Keratinocyte (primary cell): Measurements from ENCODE around the gene PWWP2B. TPM values are rescaled to one million over a fixed set of nuclear protein-coding genes. Genes with fewer than 3 reads are reported as not detected.

Experiments
- DNase-seq: peaks from one replicate; pipeline ENCODE4 v3.0.0-alpha.2; 2011; ENCODE audit warnings: low read depth, missing footprints, low spot score
- FAIRE-seq: peaks from 2 replicates; lab custom pipeline; 2011; peaks lifted over from hg19 to GRCh38; lab: Jason Lieb, UNC
- H2AFZ ChIP-seq: 2 replicates; pipeline ENCODE4 v1.6.0; 2012; ENCODE audit warnings: low read length, control low read depth, inconsistent platforms; ENCODE audit not compliant: control insufficient read depth
- H3K27ac ChIP-seq: 2 replicates; pipeline ENCODE4 v1.5.1; 2011; ENCODE audit warnings: low read length; ENCODE audit not compliant: control insufficient read depth, insufficient read depth
- H3K27me3 ChIP-seq: 3 replicates; pipeline ENCODE4 v1.6.0; 2011; ENCODE audit warnings: low read length; ENCODE audit not compliant: control insufficient read depth, insufficient read depth; ENCODE audit errors: extremely low read depth
- H3K36me3 ChIP-seq, 2 experiments: 2 replicates in 1 of 2; 3 replicates in 1 of 2; pipeline ENCODE4 v1.5.1; 2011; ENCODE audit warnings: low read length in 2 of 2, mild to moderate bottlenecking in 1 of 2; ENCODE audit not compliant: control insufficient read depth in 2 of 2, insufficient read depth in 2 of 2; ENCODE audit errors: extremely low read depth in 1 of 2
- H3K4me1 ChIP-seq: 3 replicates; pipeline ENCODE4 v1.5.1; 2011; ENCODE audit warnings: low read length; ENCODE audit not compliant: control insufficient read depth, insufficient read depth; ENCODE audit errors: extremely low read depth
- H3K4me2 ChIP-seq: 3 replicates; pipeline ENCODE4 v1.6.0; 2011; ENCODE audit warnings: low read depth, low read length; ENCODE audit not compliant: control insufficient read depth, insufficient read depth; ENCODE audit errors: extremely low read depth
- H3K4me3 ChIP-seq, 3 experiments: fragments of 200-600 bp in 1 of 3; sonication (generic) in 1 of 3; 2 replicates in 2 of 3; 3 replicates in 1 of 3; pipeline ENCODE4 v1.5.1; 2011 to 2016; ENCODE audit warnings: low read length in 3 of 3, mild to moderate bottlenecking in 3 of 3, control low read depth in 2 of 3, inconsistent platforms in 1 of 3, low read depth in 1 of 3, mixed read lengths in 1 of 3, mixed run types in 1 of 3, moderate library complexity in 1 of 3; ENCODE audit not compliant: control insufficient read depth in 2 of 3, insufficient read depth in 2 of 3; ENCODE audit errors: extremely low read depth in 1 of 3
- H3K79me2 ChIP-seq: 2 replicates; pipeline ENCODE4 v1.6.0; 2012; ENCODE audit warnings: low read length; ENCODE audit not compliant: control insufficient read depth, insufficient read depth
- H3K9ac ChIP-seq: 3 replicates; pipeline ENCODE4 v1.6.0; 2011; ENCODE audit warnings: low read length; ENCODE audit not compliant: control insufficient read depth, insufficient read depth; ENCODE audit errors: extremely low read depth
- H3K9me1 ChIP-seq: 3 replicates; pipeline ENCODE4 v1.6.0; 2011; ENCODE audit warnings: low read length; ENCODE audit not compliant: control insufficient read depth, insufficient read depth; ENCODE audit errors: extremely low read depth
- H3K9me3 ChIP-seq: 2 replicates; pipeline ENCODE4 v1.5.1; 2012; ENCODE audit warnings: low read depth, low read length; ENCODE audit not compliant: control insufficient read depth
- H4K20me1 ChIP-seq: 3 replicates; pipeline ENCODE4 v1.6.0; 2011; ENCODE audit warnings: low read length; ENCODE audit not compliant: control insufficient read depth, insufficient read depth; ENCODE audit errors: extremely low read depth
- CTCF ChIP-seq, 3 experiments: IDR thresholded peaks in 1 of 3; conservative IDR thresholded peaks in 1 of 3; optimal IDR thresholded peaks in 1 of 3; 2 replicates in 2 of 3; 3 replicates in 1 of 3; pipeline versions ENCODE3 to v1.5.1; 2011; ENCODE audit warnings: low read length in 3 of 3, mild to moderate bottlenecking in 3 of 3, moderate library complexity in 2 of 3, control low read depth in 1 of 3, inconsistent platforms in 1 of 3; ENCODE audit not compliant: insufficient read depth in 2 of 3; ENCODE audit errors: extremely low read depth in 1 of 3
- EZH2 ChIP-seq: IDR thresholded peaks from one replicate; pipeline ENCODE4 v1.6.1; 2012; ENCODE audit warnings: inconsistent platforms, mild to moderate bottlenecking, low read length, moderate library complexity
- dilution Hi-C: fragments of 300-500 bp; cut with MboI; formaldehyde crosslinking; loops from one replicate; pipeline ENCODE4 v1.7.0; 2020; ENCODE audit warnings: low sequenced_read_pairs; ENCODE audit not compliant: extremely low pct_ligation_motif_present
- polyA plus RNA-seq, 5 experiments: library from polyadenylated mRNA; depleted of rRNA in 3 of 5; stranded (reverse) in 3 of 5; stranded (forward) in 1 of 5; unstranded in 1 of 5; fragments of >200 nt; gene quantifications; 1 replicate in 1 of 5; 2 replicates in 3 of 5; 3 replicates in 1 of 5; pipeline versions ENCODE4 v1.2.1 to v1.2.3, GENCODE V29; 2011 to 2012; ENCODE audit warnings: missing spikeins in 2 of 5, low read depth in 1 of 5, low replicate concordance in 1 of 5

The PWWP2B gene
- polyA plus RNA-seq, 1 donor (not counting 4 experiments of a cell fraction or from before 2014, with no cell fraction given), result 3.1 TPM

- TF ChIP-seq CTCF (optimal IDR thresholded peaks at IDR 0.05 in 1 of 3, IDR thresholded peaks at IDR 0.05 in 1 of 3, conservative IDR thresholded peaks at IDR 0.05 in 1 of 3; ENCODE audit: extremely low read depth in 1 of 3, insufficient read depth in 2 of 3, low read length in 3 of 3), result no peak
- TF ChIP-seq EZH2, result no peak
- H3K79me2 ChIP-seq, result peaks cover 16% of the 10 kb centered on the region
- no peaks in the 10 kb centered on the region for H3K27me3 ChIP-seq
- H3K4me1 ChIP-seq, result peaks cover 9% of the 10 kb centered on the region
- FAIRE-seq (no peak), DNase-seq (no peak)
- peaks cover 0 to 3% of the 10 kb centered on the region in 2 experiments for H3K36me3 ChIP-seq
- dilution Hi-C loops, result no loop called here
- no peak overlapping the region for H2AFZ ChIP-seq
- no peak overlapping the region for H3K4me3 ChIP-seq
- H4K20me1 ChIP-seq, result no peaks in the 10 kb centered on the region
- H3K4me2 ChIP-seq, result no peak overlapping the region
- no peaks in the 10 kb centered on the region for H3K9me3 ChIP-seq
- no peak overlapping the region for H3K27ac ChIP-seq
- H3K9me1 ChIP-seq, result no peaks in the 10 kb centered on the region
- H3K9ac ChIP-seq, result no peak overlapping the region
Observed at GRCh38 chr10:132394936-132395703, 1.9 kb upstream of the PWWP2B start.

GRCh38 chr10:132395704-132396493, 1.1 kb upstream of the PWWP2B start:
- FAIRE-seq (no peak), DNase-seq (no peak)
- dilution Hi-C loops, result no loop called here
- Histone ChIP-seq H3K9me3 (no peaks in the 10 kb centered on the region), H3K79me2 (peaks cover 21% of the 10 kb centered on the region), H3K4me2 (peak overlapping the region; percentile 54), H3K4me3 (peak overlapping the region in 2 of 3 experiments; percentile 29 to 32), H4K20me1 (peaks cover 3% of the 10 kb centered on the region), H3K9me1 (no peaks in the 10 kb centered on the region), H3K27me3 (no peaks in the 10 kb centered on the region), H3K4me1 (peaks cover 9% of the 10 kb centered on the region), H3K27ac (no peak overlapping the region), H3K9ac (peak overlapping the region; percentile 41), H3K36me3 (peaks cover 0 to 3% of the 10 kb centered on the region in 2 experiments), H2AFZ (no peak overlapping the region)
- no peak for TF ChIP-seq EZH2
- no peak for TF ChIP-seq CTCF (optimal IDR thresholded peaks at IDR 0.05 in 1 of 3, IDR thresholded peaks at IDR 0.05 in 1 of 3, conservative IDR thresholded peaks at IDR 0.05 in 1 of 3; ENCODE audit: extremely low read depth in 1 of 3, insufficient read depth in 2 of 3, low read length in 3 of 3)
